Trophoblast cell (in vitro differentiated cells and primary cell): ENCODE measurements around the gene BABAM2.

Experiments
- DNase-seq, 2 donors: peaks; one replicate each; pipeline ENCODE4 v3.0.0-alpha.2; 2016
- H2AFZ ChIP-seq: 2 replicates; pipeline ENCODE4 v1.6.1; 2013; ENCODE audit warnings: low read length, moderate library complexity, mild to moderate bottlenecking; ENCODE audit not compliant: insufficient read depth, poor library complexity
- H2AK5ac ChIP-seq: 2 replicates; pipeline ENCODE4 v1.6.1; 2013; ENCODE audit warnings: mild to moderate bottlenecking, low read length
- H2BK120ac ChIP-seq: 2 replicates; pipeline ENCODE4 v1.6.1; 2013; ENCODE audit warnings: low read length, mild to moderate bottlenecking, moderate library complexity; ENCODE audit not compliant: insufficient read depth, poor library complexity
- H2BK12ac ChIP-seq: 2 replicates; pipeline ENCODE4 v1.6.1; 2013; ENCODE audit warnings: mild to moderate bottlenecking, low read length, moderate library complexity
- H2BK5ac ChIP-seq: 2 replicates; pipeline ENCODE4 v1.6.1; 2013; ENCODE audit warnings: low read length, low read depth, moderate library complexity, mild to moderate bottlenecking; ENCODE audit not compliant: poor library complexity
- H3K14ac ChIP-seq: 2 replicates; pipeline ENCODE4 v1.6.1; 2013; ENCODE audit warnings: mild to moderate bottlenecking, low read length
- H3K18ac ChIP-seq: 2 replicates; pipeline ENCODE4 v1.6.1; 2013; ENCODE audit warnings: mild to moderate bottlenecking, low read length
- H3K23ac ChIP-seq: 2 replicates; pipeline ENCODE4 v1.6.1; 2013; ENCODE audit warnings: low read length
- H3K27ac ChIP-seq: 2 replicates; pipeline ENCODE4 v1.5.1; 2013; ENCODE audit warnings: low read depth, mild to moderate bottlenecking, inconsistent platforms, low read length, moderate library complexity
- H3K27me3 ChIP-seq: 2 replicates; pipeline ENCODE4 v1.6.1; 2013; ENCODE audit warnings: inconsistent platforms, mild to moderate bottlenecking, low read length, moderate library complexity; ENCODE audit not compliant: insufficient read depth
- H3K36me3 ChIP-seq, 2 experiments: 1 replicate in 1 of 2; 2 replicates in 1 of 2; pipeline ENCODE4 v1.6.1; 2013; ENCODE audit warnings: low read length in 2 of 2, mild to moderate bottlenecking in 2 of 2, moderate library complexity in 1 of 2; ENCODE audit not compliant: insufficient read depth in 2 of 2, control insufficient read depth in 1 of 2
- H3K4ac ChIP-seq: 2 replicates; pipeline ENCODE4 v1.6.1; 2013; ENCODE audit warnings: low read depth, mild to moderate bottlenecking, low read length, moderate library complexity
- H3K4me1 ChIP-seq, 2 experiments: 1 replicate in 1 of 2; 2 replicates in 1 of 2; pipeline ENCODE4 v1.6.1; 2013; ENCODE audit warnings: low read length in 2 of 2, mild to moderate bottlenecking in 2 of 2, moderate library complexity in 1 of 2; ENCODE audit not compliant: insufficient read depth in 2 of 2, control insufficient read depth in 1 of 2
- H3K4me2 ChIP-seq: 2 replicates; pipeline ENCODE4 v1.6.1; 2013; ENCODE audit warnings: inconsistent platforms, mild to moderate bottlenecking, low read length, moderate library complexity
- H3K4me3 ChIP-seq: 2 replicates; pipeline ENCODE4 v1.5.1; 2013; ENCODE audit warnings: mild to moderate bottlenecking, low read depth, low read length, inconsistent platforms
- H3K79me1 ChIP-seq: one replicate; pipeline ENCODE4 v1.6.1; 2013; ENCODE audit warnings: low read length
- H3K79me2 ChIP-seq: 2 replicates; pipeline ENCODE4 v1.6.1; 2013; ENCODE audit warnings: low read length, mild to moderate bottlenecking; ENCODE audit not compliant: control insufficient read depth, insufficient read depth, poor library complexity
- H3K9ac ChIP-seq: 2 replicates; pipeline ENCODE4 v1.6.1; 2013; ENCODE audit warnings: mild to moderate bottlenecking, low read length
- H3K9me3 ChIP-seq: 2 replicates; pipeline ENCODE4 v1.6.1; 2013; ENCODE audit warnings: low read depth, mild to moderate bottlenecking, control low read depth, inconsistent platforms, low read length; ENCODE audit not compliant: insufficient read depth
- H4K12ac ChIP-seq: 2 replicates; pipeline ENCODE4 v1.6.1; 2013; ENCODE audit warnings: low read depth, mild to moderate bottlenecking, low read length, moderate library complexity
- H4K8ac ChIP-seq: 2 replicates; pipeline ENCODE4 v1.6.1; 2013; ENCODE audit warnings: low read depth, mild to moderate bottlenecking, low read length, moderate library complexity
- H4K91ac ChIP-seq: one replicate; pipeline ENCODE4 v1.6.1; 2013; ENCODE audit warnings: low read depth, mild to moderate bottlenecking, low read length, moderate library complexity
- WGBS: extraction: QIAGEN DNeasy Blood & Tissue Kit; methylation state at CpG from one replicate; pipeline ENCODE4 v1.1.7; 2013; ENCODE audit warnings: missing lambda C conversion rate; ENCODE audit not compliant: insufficient read length, insufficient coverage; ENCODE audit errors: extremely low coverage; 5-methylcytosine and 5-hydroxymethylcytosine counted together

Gene BABAM2

DNA sequence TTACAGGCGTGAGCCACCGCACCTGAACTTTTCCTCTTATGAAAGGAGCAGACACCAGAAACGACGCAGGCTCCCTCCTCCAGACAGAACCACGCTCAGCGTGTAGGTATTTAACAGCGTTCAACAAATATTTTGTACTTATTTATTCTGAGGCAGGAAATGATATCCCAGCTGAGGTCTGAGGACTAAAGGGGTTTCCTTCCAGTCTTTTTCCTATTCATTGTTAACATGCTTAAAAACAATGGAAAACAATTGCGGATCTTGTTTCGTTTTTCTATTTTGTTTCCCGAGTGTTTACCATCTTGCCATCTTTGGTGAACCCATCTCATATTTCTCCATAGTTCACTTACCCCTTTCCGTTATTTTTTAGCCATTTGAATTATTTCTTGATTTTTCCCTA lies 458.4 kb downstream of the BABAM2 start:
- Histone ChIP-seq H2AFZ (no peak overlapping the region), H2BK12ac (no peak overlapping the region), H3K79me1 (peaks cover 14% of the 10 kb centered on the region), H3K4me1 (peaks cover 20 to 27% of the 10 kb centered on the region in 2 experiments), H3K27me3 (no peaks in the 10 kb centered on the region), H3K79me2 (no peaks in the 10 kb centered on the region), H4K91ac (no peak overlapping the region), H3K27ac (no peak overlapping the region), H3K14ac (no peak overlapping the region), H3K36me3 (no peaks in the 10 kb centered on the region), H2BK120ac (no peak overlapping the region), H3K9ac (no peak overlapping the region), H3K4me3 (no peak overlapping the region), H2AK5ac (no peak overlapping the region), H3K9me3 (no peaks in the 10 kb centered on the region), H2BK5ac (no peak overlapping the region), H3K4me2 (no peak overlapping the region), H4K8ac (no peak overlapping the region), H3K18ac (no peak overlapping the region), H3K4ac (no peak overlapping the region), H3K23ac (no peak overlapping the region), H4K12ac (no peak overlapping the region)
- DNase-seq: no peak
- 100% methylated on average over 1 of the region's 11 CpGs for WGBS

GRCh38 chr2:28349546-28350165 lies 459.1 kb downstream of the BABAM2 start:
- Histone ChIP-seq H2BK5ac (no peak overlapping the region), H3K18ac (no peak overlapping the region), H3K9me3 (no peaks in the 10 kb centered on the region), H3K79me2 (no peaks in the 10 kb centered on the region), H3K36me3 (no peaks in the 10 kb centered on the region), H3K27ac (no peak overlapping the region), H3K4me1 (peaks cover 17 to 23% of the 10 kb centered on the region in 2 experiments), H2BK12ac (peak overlapping the region; percentile 7), H3K27me3 (no peaks in the 10 kb centered on the region), H3K14ac (no peak overlapping the region), H2BK120ac (no peak overlapping the region), H3K4me3 (no peak overlapping the region), H3K23ac (no peak overlapping the region), H3K4ac (no peak overlapping the region), H2AFZ (no peak overlapping the region), H4K12ac (no peak overlapping the region), H3K79me1 (peaks cover 14% of the 10 kb centered on the region), H3K9ac (no peak overlapping the region), H2AK5ac (no peak overlapping the region), H3K4me2 (no peak overlapping the region), H4K91ac (peak overlapping the region; percentile 9), H4K8ac (no peak overlapping the region)
- WGBS: no CpG with 5 or more reads among the region's 11 CpGs
- DNase-seq: no peak

- WGBS: no CpG with 5 or more reads among the region's 17 CpGs
- H3K23ac ChIP-seq: no peak overlapping the region
- no peaks in the 10 kb centered on the region for H3K36me3 ChIP-seq
- peak overlapping the region; percentile 32 for H2AK5ac ChIP-seq
- H2BK5ac ChIP-seq: no peak overlapping the region
- H3K4ac ChIP-seq: no peak overlapping the region
- H2AFZ ChIP-seq: no peak overlapping the region
- H3K79me2 ChIP-seq: no peaks in the 10 kb centered on the region
- peak overlapping the region; percentile 26 for H3K14ac ChIP-seq
- no peak overlapping the region for H3K18ac ChIP-seq
- H3K4me3 ChIP-seq: no peak overlapping the region
- H4K91ac ChIP-seq: peak overlapping the region; percentile 15
- no peak overlapping the region for H4K12ac ChIP-seq
- no peak overlapping the region for H3K9ac ChIP-seq
- H2BK12ac ChIP-seq: peak overlapping the region; percentile 70
- no peaks in the 10 kb centered on the region for H3K9me3 ChIP-seq
- DNase-seq: no peak
- peaks cover 20 to 21% of the 10 kb centered on the region in 2 experiments for H3K4me1 ChIP-seq
- no peak overlapping the region for H3K4me2 ChIP-seq
- H3K27ac ChIP-seq: no peak overlapping the region
- H4K8ac ChIP-seq: no peak overlapping the region
- H3K27me3 ChIP-seq: no peaks in the 10 kb centered on the region
- H3K79me1 ChIP-seq: peaks cover 15% of the 10 kb centered on the region
- H2BK120ac ChIP-seq: no peak overlapping the region
Measured at GRCh38 chr2:28350196-28350595, 459.7 kb downstream of the BABAM2 start.

DNA sequence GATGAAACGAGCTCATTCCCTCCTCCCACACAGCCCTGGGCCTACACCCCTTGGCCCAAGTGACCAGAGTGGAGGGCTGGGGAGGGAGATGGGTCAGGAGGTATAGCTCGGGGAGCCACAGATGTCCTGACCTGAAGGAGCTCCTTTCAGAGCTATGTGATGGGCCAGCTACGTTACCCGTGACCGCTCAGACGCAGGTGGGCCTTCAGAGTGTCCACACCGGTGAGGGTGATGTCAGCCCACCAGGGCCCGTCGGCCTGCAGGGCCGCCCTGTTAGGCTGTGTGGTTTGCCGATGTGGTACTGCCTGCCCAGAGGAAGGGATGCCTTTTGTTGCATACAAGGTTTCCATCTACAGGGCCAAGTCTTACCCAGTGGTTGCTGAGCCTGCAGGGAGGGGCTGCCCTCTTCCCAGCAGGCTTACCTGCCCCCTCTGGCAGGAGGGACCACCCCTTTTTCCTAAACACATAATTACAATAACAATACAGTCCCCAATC lies 460.3 kb downstream of the BABAM2 start:
- no peak overlapping the region for H3K4ac ChIP-seq
- H4K8ac ChIP-seq: no peak overlapping the region
- no peaks in the 10 kb centered on the region for H3K27me3 ChIP-seq
- no peak for DNase-seq
- no peak overlapping the region for H3K27ac ChIP-seq
- H4K12ac ChIP-seq: no peak overlapping the region
- peaks cover 25 to 27% of the 10 kb centered on the region in 2 experiments for H3K4me1 ChIP-seq
- H3K18ac ChIP-seq: no peak overlapping the region
- H3K4me2 ChIP-seq: no peak overlapping the region
- H2AFZ ChIP-seq: no peak overlapping the region
- H4K91ac ChIP-seq: peak overlapping the region; percentile 12
- no peak overlapping the region for H3K9ac ChIP-seq
- H3K79me2 ChIP-seq: no peaks in the 10 kb centered on the region
- H3K14ac ChIP-seq: no peak overlapping the region
- H3K23ac ChIP-seq: no peak overlapping the region
- H2BK12ac ChIP-seq: peak overlapping the region; percentile 52
- no peak overlapping the region for H2BK120ac ChIP-seq
- peaks cover 16% of the 10 kb centered on the region for H3K79me1 ChIP-seq
- no peaks in the 10 kb centered on the region for H3K9me3 ChIP-seq
- H2BK5ac ChIP-seq: no peak overlapping the region
- H3K4me3 ChIP-seq: no peak overlapping the region
- no CpG with 5 or more reads among the region's 11 CpGs for WGBS
- no peaks in the 10 kb centered on the region for H3K36me3 ChIP-seq
- peak overlapping the region; percentile 46 for H2AK5ac ChIP-seq
